CD4-positive, alpha-beta T cell (primary cell): ENCODE results near the gene RRM2. TPM values are rescaled to one million over a fixed set of nuclear protein-coding genes. Genes with fewer than 3 reads are reported as not detected.

ENCODE experiments used
- ATAC-seq: fragments of 200-7000 bp; cut with Tn5 transposase; one replicate; pipeline ENCODE4 v1.10.0; 2022; ENCODE audit warnings: mild to moderate bottlenecking; ENCODE audit not compliant: poor library complexity
- CTCF ChIA-PET: fragments of 350-600 bp; sonication (Branson Sonifier 250); formaldehyde crosslinking; loops from one replicate; lab custom pipeline; 2021; ENCODE audit warnings: antibody characterized with exemption, inconsistent platforms; lab: Charles Lee
- POLR2A ChIA-PET: fragments of 350-600 bp; sonication (Branson Sonifier 250); formaldehyde crosslinking; loops from one replicate; lab custom pipeline; 2021; ENCODE audit warnings: antibody characterized with exemption, inconsistent platforms; lab: Charles Lee
- DNase-seq, 14 experiments: peaks; one replicate each; pipeline ENCODE4 v3.0.0-alpha.2; 2013 to 2020; ENCODE audit warnings: mixed read lengths in 2 of 14
- H3K27ac ChIP-seq, 2 donors: one replicate each; pipeline versions ENCODE4 v1.5.1 to v1.7.0; 2013; ENCODE audit warnings: low read length in 2 of 2, low read depth in 1 of 2, mild to moderate bottlenecking in 1 of 2
- H3K27me3 ChIP-seq, 2 experiments: 1 replicate in 1 of 2; 2 replicates in 1 of 2; pipeline versions ENCODE4 v1.6.1 to v1.7.0; 2013; ENCODE audit warnings: low read length in 2 of 2, control low read depth in 1 of 2, mild to moderate bottlenecking in 1 of 2, moderate library complexity in 1 of 2; ENCODE audit not compliant: insufficient read depth in 2 of 2, control insufficient read depth in 1 of 2
- H3K36me3 ChIP-seq: one replicate; pipeline ENCODE4 v1.6.1; 2013; ENCODE audit warnings: low read length, control low read depth; ENCODE audit not compliant: insufficient read depth
- H3K4me1 ChIP-seq: one replicate; pipeline ENCODE4 v1.6.1; 2013; ENCODE audit warnings: low read length, control low read depth; ENCODE audit not compliant: insufficient read depth
- H3K4me3 ChIP-seq: one replicate; pipeline ENCODE4 v1.5.1; 2013; ENCODE audit warnings: mild to moderate bottlenecking, low read length, moderate library complexity
- H3K9me3 ChIP-seq, 2 experiments: 1 replicate in 1 of 2; 2 replicates in 1 of 2; pipeline versions ENCODE4 v1.6.1 to v1.7.0; 2013; ENCODE audit warnings: low read length in 2 of 2, mild to moderate bottlenecking in 2 of 2, control low read depth in 1 of 2, moderate library complexity in 1 of 2; ENCODE audit not compliant: control insufficient read depth in 1 of 2, insufficient read depth in 1 of 2
- H3K27ac Mint-ChIP-seq: one replicate; pipeline ENCODE4 v1.8.0; 2020; ENCODE audit warnings: mixed read lengths
- H3K27me3 Mint-ChIP-seq: one replicate; pipeline ENCODE4 v1.8.0; 2021; ENCODE audit warnings: mixed read lengths
- H3K36me3 Mint-ChIP-seq: one replicate; pipeline ENCODE4 v1.8.0; 2021; ENCODE audit warnings: low read depth, mixed read lengths
- H3K4me1 Mint-ChIP-seq: one replicate; pipeline ENCODE4 v1.8.0; 2021; ENCODE audit warnings: low read depth, mixed read lengths
- H3K4me3 Mint-ChIP-seq: one replicate; pipeline ENCODE4 v1.8.0; 2020; ENCODE audit warnings: mild to moderate bottlenecking, mixed read lengths
- H3K9me3 Mint-ChIP-seq: one replicate; pipeline ENCODE4 v1.8.0; 2020; ENCODE audit warnings: mixed read lengths
- intact Hi-C, 2 experiments: fragments of 100-400 bp; cut with DNase I in 1 of 2; cut with micrococcal nuclease in 1 of 2; formaldehyde crosslinking; loops; one replicate each; pipeline versions ENCODE4 v1.15.1 to v1.9.0; 2023 to 2025; cut with DNase I, micrococcal nuclease
- total RNA-seq, 174 experiments: library from RNA in 2 of 174; stranded (reverse) in 2 of 174; gene quantifications; one replicate each; pipeline ENCODE4 v1.2.3 and lab custom pipeline; 2021 to 2026
- TF ChIP-seq, protein P1 (sequence below): fragments of 200-600 bp; IDR thresholded peaks from one replicate; pipeline ENCODE4 v1.8.0; 2022; ENCODE audit warnings: antibody characterized with exemption, mild to moderate bottlenecking

The RRM2 gene
- total RNA-seq, 2 experiments from 2014 or later, result 1.4 to 1.6 TPM

DNA sequence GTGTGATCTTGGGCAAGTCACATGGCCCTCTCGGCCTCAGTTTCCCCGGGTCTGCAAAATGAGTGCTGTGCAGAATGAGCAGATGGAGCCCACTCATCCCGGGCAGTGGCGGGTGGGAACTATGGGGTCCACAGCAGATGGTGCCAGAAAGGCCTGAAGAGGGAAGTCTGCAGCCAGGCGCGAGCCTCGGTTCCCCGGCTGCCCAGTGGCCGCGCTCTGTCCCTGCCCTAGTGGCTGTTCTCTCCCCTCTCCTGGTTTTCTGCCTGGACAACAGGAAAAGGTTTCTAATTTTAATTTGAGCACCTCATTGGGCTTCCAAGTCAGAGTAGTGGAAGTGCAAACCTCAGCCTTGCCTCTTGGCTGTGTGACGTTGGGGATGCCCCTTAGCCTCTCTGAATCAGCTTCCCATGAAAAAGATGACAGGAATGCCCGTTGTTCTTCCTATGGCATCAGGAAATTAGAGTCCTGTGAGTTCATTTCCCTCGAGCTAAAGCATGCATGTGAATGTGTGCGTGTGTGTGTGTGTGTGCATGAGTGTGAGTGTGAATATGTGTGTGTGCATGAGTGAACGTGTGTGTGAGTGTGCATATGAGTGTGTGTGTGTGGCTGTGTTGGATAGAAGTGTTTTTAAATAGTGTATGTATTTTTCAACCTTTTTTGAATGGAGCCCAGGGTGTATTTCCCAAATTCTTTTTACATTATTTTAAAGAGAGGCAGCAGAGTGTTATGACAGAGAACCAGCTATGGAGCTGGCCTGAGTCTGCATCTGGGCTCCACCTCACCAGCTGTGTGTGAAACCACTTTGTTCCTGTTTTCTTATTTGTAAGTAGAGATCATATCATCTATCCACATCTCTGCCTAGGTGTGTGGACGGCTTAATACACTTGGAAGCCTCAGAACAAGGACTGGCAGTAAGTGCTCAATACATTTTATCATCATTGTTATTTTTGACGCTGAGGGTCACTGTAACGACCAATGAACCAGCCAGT is 41.3 kb downstream of the RRM2 start:
- Histone ChIP-seq H3K4me1 (peaks cover 12% of the 10 kb centered on the region), H3K9me3 (no peaks in the 10 kb centered on the region), H3K36me3 (no peaks in the 10 kb centered on the region), H3K4me3 (no peak overlapping the region), H3K27me3 (no peaks in the 10 kb centered on the region), H3K27ac (no peak overlapping the region)
- ChIA-PET POLR2A (no interaction called here), CTCF (no interaction called here)
- DNase-seq, result no peak
- intact Hi-C loops, result no loop called here
- no peaks in the 10 kb centered on the region for H3K9me3 Mint-ChIP-seq
- ATAC-seq, result no peak
- H3K4me1 Mint-ChIP-seq, result peaks cover 13% of the 10 kb centered on the region
- H3K27me3 Mint-ChIP-seq, result no peaks in the 10 kb centered on the region
- no peaks in the 10 kb centered on the region for H3K36me3 Mint-ChIP-seq
- TF ChIP-seq, protein P1, sequence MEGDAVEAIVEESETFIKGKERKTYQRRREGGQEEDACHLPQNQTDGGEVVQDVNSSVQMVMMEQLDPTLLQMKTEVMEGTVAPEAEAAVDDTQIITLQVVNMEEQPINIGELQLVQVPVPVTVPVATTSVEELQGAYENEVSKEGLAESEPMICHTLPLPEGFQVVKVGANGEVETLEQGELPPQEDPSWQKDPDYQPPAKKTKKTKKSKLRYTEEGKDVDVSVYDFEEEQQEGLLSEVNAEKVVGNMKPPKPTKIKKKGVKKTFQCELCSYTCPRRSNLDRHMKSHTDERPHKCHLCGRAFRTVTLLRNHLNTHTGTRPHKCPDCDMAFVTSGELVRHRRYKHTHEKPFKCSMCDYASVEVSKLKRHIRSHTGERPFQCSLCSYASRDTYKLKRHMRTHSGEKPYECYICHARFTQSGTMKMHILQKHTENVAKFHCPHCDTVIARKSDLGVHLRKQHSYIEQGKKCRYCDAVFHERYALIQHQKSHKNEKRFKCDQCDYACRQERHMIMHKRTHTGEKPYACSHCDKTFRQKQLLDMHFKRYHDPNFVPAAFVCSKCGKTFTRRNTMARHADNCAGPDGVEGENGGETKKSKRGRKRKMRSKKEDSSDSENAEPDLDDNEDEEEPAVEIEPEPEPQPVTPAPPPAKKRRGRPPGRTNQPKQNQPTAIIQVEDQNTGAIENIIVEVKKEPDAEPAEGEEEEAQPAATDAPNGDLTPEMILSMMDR, result no peak
- H3K27ac Mint-ChIP-seq, result no peak overlapping the region
- no peak overlapping the region for H3K4me3 Mint-ChIP-seq

GRCh38 chr2:10164601-10165000 is 42.1 kb downstream of the RRM2 start:
- Histone ChIP-seq H3K27me3 (no peaks in the 10 kb centered on the region), H3K4me3 (no peak overlapping the region), H3K27ac (no peak overlapping the region), H3K36me3 (no peaks in the 10 kb centered on the region), H3K9me3 (no peaks in the 10 kb centered on the region), H3K4me1 (peaks cover 6% of the 10 kb centered on the region)
- H3K27me3 Mint-ChIP-seq, result no peaks in the 10 kb centered on the region
- H3K27ac Mint-ChIP-seq, result no peak overlapping the region
- ATAC-seq, result no peak
- H3K36me3 Mint-ChIP-seq, result no peaks in the 10 kb centered on the region
- H3K4me3 Mint-ChIP-seq, result no peak overlapping the region
- no peak for DNase-seq
- POLR2A ChIA-PET, result no interaction called here
- H3K4me1 Mint-ChIP-seq, result peaks cover 5% of the 10 kb centered on the region
- TF ChIP-seq, protein P1, result no peak
- CTCF ChIA-PET, result no interaction called here
- no peaks in the 10 kb centered on the region for H3K9me3 Mint-ChIP-seq
- intact Hi-C loops, result no loop called here

- H3K27me3 Mint-ChIP-seq, result no peaks in the 10 kb centered on the region
- Histone ChIP-seq H3K4me3 (no peak overlapping the region), H3K36me3 (no peaks in the 10 kb centered on the region), H3K9me3 (no peaks in the 10 kb centered on the region), H3K4me1 (peaks cover 3% of the 10 kb centered on the region), H3K27ac (no peak overlapping the region), H3K27me3 (no peaks in the 10 kb centered on the region)
- no peak overlapping the region for H3K4me3 Mint-ChIP-seq
- DNase-seq, result no peak
- H3K9me3 Mint-ChIP-seq, result no peaks in the 10 kb centered on the region
- no peaks in the 10 kb centered on the region for H3K36me3 Mint-ChIP-seq
- no peak overlapping the region for H3K27ac Mint-ChIP-seq
- TF ChIP-seq, protein P1, result no peak
- intact Hi-C loops, result no loop called here
- CTCF ChIA-PET, result no interaction called here
- POLR2A ChIA-PET, result no interaction called here
- ATAC-seq, result no peak
- H3K4me1 Mint-ChIP-seq, result no peaks in the 10 kb centered on the region
These were observed 42.7 kb downstream of the RRM2 start for GRCh38 chr2:10165282-10165681.
